GM23338 (cell line): ENCODE results near the gene BAG5. TPM values are rescaled to one million over a fixed set of nuclear protein-coding genes. Genes with fewer than 3 reads are reported as not detected.

Experiments
- ATAC-seq: fragments of 200-7000 bp; cut with Tn5 transposase; 3 replicates; pipeline ENCODE4 v1.9.1; 2020
- DNase-seq: peaks from one replicate; pipeline ENCODE4 v3.0.0-alpha.2; 2015; ENCODE audit warnings: low spot score
- H2AFZ ChIP-seq: fragments of 200-600 bp; sonication (generic); 2 replicates; pipeline ENCODE4 v1.8.0; 2016; ENCODE audit warnings: antibody characterized with exemption, mild to moderate bottlenecking, moderate library complexity
- H3F3A ChIP-seq: fragments of 200-600 bp; sonication (generic); replicated peaks from 2 replicates; pipeline ENCODE4 v1.8.0; 2017; ENCODE audit warnings: antibody characterized with exemption, mixed run types, low read depth
- H3K27ac ChIP-seq: fragments of 200-600 bp; sonication (generic); 2 replicates; pipeline ENCODE4 v1.6.1; 2016; ENCODE audit warnings: low read depth
- H3K27me3 ChIP-seq: fragments of 200-600 bp; sonication (generic); 2 replicates; pipeline ENCODE4 v1.8.0; 2016; ENCODE audit warnings: mild to moderate bottlenecking, mixed run types, moderate library complexity; ENCODE audit not compliant: insufficient read depth
- H3K36me3 ChIP-seq: fragments of 200-600 bp; sonication (generic); 2 replicates; pipeline ENCODE4 v1.8.0; 2016; ENCODE audit warnings: mild to moderate bottlenecking; ENCODE audit not compliant: insufficient read depth
- H3K4me1 ChIP-seq: fragments of 200-600 bp; sonication (generic); 2 replicates; pipeline ENCODE4 v1.8.0; 2016; ENCODE audit warnings: mild to moderate bottlenecking, moderate library complexity; ENCODE audit not compliant: insufficient read depth
- H3K4me2 ChIP-seq: fragments of 200-600 bp; sonication (generic); 2 replicates; pipeline ENCODE4 v1.7.1; 2017; ENCODE audit warnings: mixed run types
- H3K4me3 ChIP-seq: fragments of 200-600 bp; sonication (generic); 2 replicates; pipeline ENCODE4 v1.6.1; 2016; ENCODE audit warnings: mixed run types
- H3K79me2 ChIP-seq: fragments of 200-600 bp; sonication (generic); replicated peaks from 2 replicates; pipeline ENCODE4 v1.8.0; 2017; ENCODE audit warnings: mild to moderate bottlenecking; ENCODE audit not compliant: insufficient read depth
- H3K9me2 ChIP-seq: fragments of 200-600 bp; sonication (generic); 2 replicates; pipeline ENCODE4 v1.8.0; 2017; ENCODE audit not compliant: insufficient read depth
- H4K20me1 ChIP-seq: fragments of 200-600 bp; sonication (generic); replicated peaks from 2 replicates; pipeline ENCODE4 v1.8.0; 2017; ENCODE audit warnings: mild to moderate bottlenecking; ENCODE audit not compliant: insufficient read depth
- H3K27ac Mint-ChIP-seq: 2 replicates; pipeline ENCODE4 v1.8.0; 2020; ENCODE audit warnings: inconsistent platforms, mild to moderate bottlenecking, moderate library complexity, mixed read lengths
- H3K27me3 Mint-ChIP-seq: 3 replicates; pipeline ENCODE4 v1.8.0; 2022; ENCODE audit warnings: low read depth, mild to moderate bottlenecking, moderate library complexity, mixed read lengths, inconsistent platforms; ENCODE audit not compliant: insufficient read depth, poor library complexity
- H3K36me3 Mint-ChIP-seq: 3 replicates; pipeline ENCODE4 v1.8.0; 2021; ENCODE audit warnings: low read depth, mild to moderate bottlenecking, inconsistent platforms, moderate library complexity, mixed read lengths
- H3K4me1 Mint-ChIP-seq: 3 replicates; pipeline ENCODE4 v1.8.0; 2020; ENCODE audit warnings: mild to moderate bottlenecking, inconsistent platforms, mixed read lengths
- H3K4me3 Mint-ChIP-seq: 3 replicates; pipeline ENCODE4 v1.8.0; 2021; ENCODE audit warnings: moderate library complexity, mild to moderate bottlenecking, inconsistent platforms, mixed read lengths
- H3K9me3 Mint-ChIP-seq: 3 replicates; pipeline ENCODE4 v1.8.0; 2020; ENCODE audit warnings: moderate library complexity, mild to moderate bottlenecking, inconsistent platforms, mixed read lengths
- CTCF ChIP-seq, 2 experiments: fragments of 200-600 bp in 1 of 2; sonication (generic) in 1 of 2; conservative IDR thresholded peaks; 2 replicates each; pipeline versions ENCODE4 v1.5.1 to v1.6.1; 2016 to 2017; ENCODE audit warnings: antibody characterized with exemption in 2 of 2, low read depth in 2 of 2, mild to moderate bottlenecking in 2 of 2, moderate library complexity in 1 of 2
- EZH2 ChIP-seq: fragments of 200-600 bp; sonication (generic); IDR thresholded peaks from one replicate; pipeline ENCODE4 v1.8.0; 2017; ENCODE audit warnings: antibody characterized with exemption, mild to moderate bottlenecking, low read depth; ENCODE audit not compliant: unreplicated experiment
- EZH2phosphoT487 ChIP-seq: fragments of 200-600 bp; sonication (generic); IDR thresholded peaks from one replicate; pipeline ENCODE4 v1.8.1; 2018; ENCODE audit warnings: antibody characterized with exemption; ENCODE audit not compliant: unreplicated experiment
- NANOG ChIP-seq: IDR thresholded peaks from 2 replicates; pipeline ENCODE4 v1.6.1; 2016; ENCODE audit warnings: antibody characterized with exemption, borderline replicate concordance
- POLR2AphosphoS5 ChIP-seq: IDR thresholded peaks from 2 replicates; pipeline ENCODE4 v1.6.1; 2016; ENCODE audit warnings: antibody characterized with exemption, low read depth
- ZNF331 ChIP-seq: fragments of 250-450 bp; sonication (Bioruptor Pico); IDR thresholded peaks from 2 replicates; pipeline ENCODE4 v1.5.0; 2020; ENCODE audit warnings: low read depth, mild to moderate bottlenecking, moderate library complexity
- ZNF462 ChIP-seq: fragments of 250-450 bp; sonication (Bioruptor Pico); IDR thresholded peaks from 2 replicates; pipeline ENCODE4 v1.5.0; 2020; ENCODE audit warnings: mild to moderate bottlenecking, moderate library complexity
- polyA plus RNA-seq: library from polyadenylated mRNA; unstranded; fragments of >200 nt; fragmentation: Nextera tagmentation; extraction: Ambion mirVana; gene quantifications from 2 replicates; pipeline ENCODE4 v1.2.1, GENCODE V29; 2016
- total RNA-seq: library from RNA; depleted of rRNA; stranded (reverse); fragments of >200 nt; shearing (Covaris generic); gene quantifications from 2 replicates; pipeline ENCODE4 v1.2.3, GENCODE V29; 2014

BAG5 gene
- total and polyA plus RNA-seq, 2 experiments from 2014 or later: 21.1 to 29.2 TPM

DNA sequence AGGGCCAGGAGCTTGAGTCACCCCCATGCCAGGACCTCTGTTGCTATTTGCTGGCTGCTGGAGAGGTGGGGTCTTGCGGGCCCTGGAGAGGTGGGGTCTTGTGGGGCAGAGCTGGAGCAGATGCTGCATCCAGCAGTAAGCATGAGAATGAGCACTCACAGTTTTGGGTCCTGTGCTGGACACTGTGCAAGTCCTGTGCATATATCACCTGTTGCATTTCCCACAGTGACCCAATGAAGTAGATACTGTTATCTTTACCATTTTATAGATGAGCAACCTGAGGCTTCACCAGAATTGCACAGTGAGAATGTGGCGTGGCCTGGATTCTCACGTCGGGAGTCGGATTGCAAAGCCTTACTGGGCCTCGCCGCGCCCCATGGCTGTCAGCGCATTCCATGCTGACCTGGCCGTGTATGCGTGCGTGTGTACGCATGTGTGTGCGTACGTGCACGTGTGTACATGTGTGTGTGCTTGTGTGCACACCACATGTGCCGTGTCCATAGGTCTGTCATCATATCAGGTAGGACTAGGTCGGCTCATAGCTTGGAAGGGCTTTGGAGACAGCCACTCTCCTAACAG lies 12.3 kb upstream of the BAG5 start:
- Mint-ChIP-seq H3K4me3 (no peak overlapping the region), H3K27me3 (no peaks in the 10 kb centered on the region), H3K36me3 (peaks cover 35% of the 10 kb centered on the region), H3K27ac (no peak overlapping the region), H3K9me3 (no peaks in the 10 kb centered on the region), H3K4me1 (no peaks in the 10 kb centered on the region)
- Histone ChIP-seq H3K27ac (no peak overlapping the region), H3K27me3 (no peaks in the 10 kb centered on the region), H3F3A (peaks cover 4% of the 10 kb centered on the region), H3K4me2 (no peak overlapping the region), H3K79me2 (peaks cover 27% of the 10 kb centered on the region), H3K9me2 (no peaks in the 10 kb centered on the region), H3K4me1 (no peaks in the 10 kb centered on the region), H3K36me3 (peaks cover 3% of the 10 kb centered on the region), H4K20me1 (peaks cover 3% of the 10 kb centered on the region; the same call in 1 of the 2 replicates), H3K4me3 (no peak overlapping the region), H2AFZ (no peak overlapping the region)
- ATAC-seq (no peak), DNase-seq (no peak)
- TF ChIP-seq EZH2 (no peak), POLR2AphosphoS5 (no peak), CTCF (conservative IDR thresholded peaks at IDR 0.05; ENCODE audit: low read depth in 2 of 2) (no peak), ZNF331 (CRISPR knock-in tag) (no peak), ZNF462 (CRISPR knock-in tag) (no peak), NANOG (no peak), EZH2phosphoT487 (no peak)
